Dedifferentiated amniotic fluid mesenchymal stem cell (primary cell): Measurements from ENCODE around the gene GPR27.

Experiments
- DNase-seq: peaks from one replicate; pipeline ENCODE4 v3.0.0-alpha.2; 2016; ENCODE audit errors: extremely low spot score

Gene GPR27

GRCh38 chr3:71786217-71786549, 32.5 kb downstream of the GPR27 start:
- DNase-seq, result no peak

GRCh38 chr3:71786551-71786950, 32.9 kb downstream of the GPR27 start:
- DNase-seq, result no peak

GRCh38 chr3:71787851-71788405, 34.3 kb downstream of the GPR27 start:
- no peak for DNase-seq

DNA sequence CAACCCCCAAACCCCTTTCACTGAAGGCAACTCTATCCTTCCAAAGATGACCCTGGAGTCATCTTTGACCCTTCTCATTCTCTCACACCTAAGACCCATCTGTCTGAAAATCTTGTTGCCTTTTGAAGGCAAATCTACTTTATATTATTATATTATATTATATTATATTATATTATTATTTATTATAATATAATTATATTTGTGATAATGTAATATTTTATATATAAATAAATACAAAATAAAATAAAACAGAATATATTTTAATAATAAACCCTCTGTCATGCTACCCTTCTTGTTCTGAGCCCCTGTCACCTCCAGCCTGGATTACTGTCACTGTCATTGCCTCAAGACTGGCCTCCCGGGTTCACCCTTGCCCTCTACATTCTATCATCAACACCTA, 36.3 kb downstream of the GPR27 start:
- DNase-seq, result no peak

GRCh38 chr3:71791634-71792033, 38.0 kb downstream of the GPR27 start:
- DNase-seq, result no peak

DNA sequence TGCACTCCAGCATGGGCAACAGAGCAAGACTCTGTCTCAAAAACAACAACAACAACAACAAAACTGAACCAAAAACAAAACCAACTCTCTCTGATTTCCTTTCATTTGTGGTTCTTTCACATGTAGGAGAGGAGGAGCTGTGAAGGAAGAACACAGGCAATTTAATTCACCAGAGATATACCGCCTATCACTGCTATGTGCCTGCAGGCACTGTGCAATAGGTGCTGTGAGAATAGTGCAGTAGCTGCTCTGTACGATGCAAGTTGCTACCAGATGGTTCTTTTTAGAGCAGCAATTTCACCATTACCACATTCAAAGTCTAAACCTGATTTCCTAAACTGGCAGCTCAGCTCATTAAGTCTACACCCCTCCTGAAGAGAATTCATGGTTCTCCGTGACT, 42.6 kb downstream of the GPR27 start:
- no peak for DNase-seq

GRCh38 chr3:71797455-71797854, 43.8 kb downstream of the GPR27 start:
- no peak for DNase-seq

DNA sequence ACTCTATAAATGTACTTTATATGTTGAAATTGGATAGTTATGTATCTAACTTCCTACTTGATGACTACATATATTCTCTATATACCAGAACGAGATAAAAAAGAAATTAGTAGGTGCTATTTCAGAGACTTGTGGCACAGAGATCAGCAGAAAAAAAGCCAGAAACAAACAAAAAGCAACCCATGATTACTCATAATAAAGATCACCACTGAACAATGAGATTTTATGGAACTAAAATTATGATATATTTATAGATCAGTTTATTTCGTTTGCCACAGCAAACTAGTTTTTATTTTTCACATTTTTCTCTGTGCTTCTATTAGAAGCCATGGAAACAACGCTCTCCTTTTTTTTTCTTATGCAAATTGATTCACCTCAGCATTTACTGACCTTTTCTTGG, 46.4 kb downstream of the GPR27 start:
- DNase-seq, result no peak

DNA sequence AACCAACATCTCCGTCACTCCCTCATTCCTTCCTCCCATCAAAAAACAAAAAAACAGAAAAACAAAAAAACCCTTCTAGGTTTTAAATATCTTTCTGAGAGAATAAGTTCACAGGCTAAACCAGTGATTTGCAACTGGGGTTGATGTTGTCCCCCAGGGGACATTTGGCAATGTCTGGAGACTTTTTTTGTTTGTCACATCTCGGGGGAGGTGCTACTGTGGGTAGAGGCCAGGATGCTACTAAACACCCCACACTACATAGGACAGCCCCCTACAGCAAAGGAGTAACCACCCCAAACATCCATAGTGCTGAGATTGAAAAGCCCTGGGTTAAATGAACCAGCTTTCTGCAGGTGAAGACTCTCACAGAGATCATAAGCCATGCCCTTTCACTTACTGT, 48.3 kb downstream of the GPR27 start:
- DNase-seq, result no peak

DNA sequence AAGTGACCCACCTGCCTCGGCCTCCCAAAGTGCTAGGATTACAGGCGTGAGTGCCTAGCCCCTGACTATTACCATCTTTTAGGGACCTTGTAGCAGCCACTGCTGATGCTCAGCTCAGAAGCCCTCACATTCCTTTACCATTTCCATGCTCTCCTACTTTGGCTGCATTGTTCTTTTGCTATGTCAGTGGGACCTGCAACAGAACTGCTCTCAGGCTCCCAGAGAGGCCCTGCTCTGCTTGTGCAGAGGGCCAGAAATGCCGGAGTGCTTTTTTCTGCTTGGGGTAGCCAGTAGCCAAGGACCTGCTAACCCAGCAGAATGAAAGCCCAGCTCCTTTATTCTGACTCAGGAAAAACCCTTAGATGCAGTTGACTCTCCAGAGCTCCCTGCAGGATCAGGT, 49.6 kb downstream of the GPR27 start:
- no peak for DNase-seq

- no peak for DNase-seq
These were observed 51.5 kb downstream of the GPR27 start for GRCh38 chr3:71805199-71805598.

- no peak for DNase-seq
These were observed 52.0 kb downstream of the GPR27 start for GRCh38 chr3:71805691-71806090.
